GM12878 (cell line): Measurements from ENCODE around the gene BPIFA1.

ENCODE experiments used
- ATF3 ChIP-seq: IDR thresholded peaks from 2 replicates; pipeline ENCODE4 v1.6.1; 2011; ENCODE audit warnings: low read depth, mild to moderate bottlenecking, low read length, moderate library complexity, borderline replicate concordance; ENCODE audit errors: extremely low read depth
- BMI1 ChIP-seq: fragments of 450-650 bp; IDR thresholded peaks from 2 replicates; pipeline ENCODE4 v1.6.1; 2016; ENCODE audit warnings: mild to moderate bottlenecking, moderate library complexity, borderline replicate concordance
- CTCF ChIP-seq, 3 experiments: IDR thresholded peaks in 2 of 3; conservative IDR thresholded peaks in 1 of 3; 2 replicates each; pipeline ENCODE4 v1.5.1; 2011; ENCODE audit warnings: low read depth in 3 of 3, low read length in 3 of 3, mild to moderate bottlenecking in 3 of 3, control low read depth in 2 of 3, moderate library complexity in 2 of 3, inconsistent platforms in 1 of 3, mixed read lengths in 1 of 3; ENCODE audit not compliant: control insufficient read depth in 2 of 3, insufficient read depth in 1 of 3; ENCODE audit errors: extremely low read depth in 1 of 3
- ETV6 ChIP-seq, 2 experiments: fragments of 450-650 bp in 1 of 2; IDR thresholded peaks in 1 of 2; conservative IDR thresholded peaks in 1 of 2; 2 replicates each; pipeline ENCODE4 v1.6.1; 2014; ENCODE audit warnings: antibody characterized with exemption in 1 of 2, borderline replicate concordance in 1 of 2, low read depth in 1 of 2, mild to moderate bottlenecking in 1 of 2, moderate library complexity in 1 of 2
- LARP7 ChIP-seq: fragments of 450-650 bp; IDR thresholded peaks from 2 replicates; pipeline ENCODE4 v1.6.1; 2017; ENCODE audit warnings: mild to moderate bottlenecking
- PBX3 ChIP-seq: IDR thresholded peaks from 2 replicates; pipeline ENCODE4 v1.6.1; 2011; ENCODE audit warnings: mild to moderate bottlenecking, low read depth, low read length, moderate library complexity; ENCODE audit not compliant: insufficient replicate concordance
- POLR2AphosphoS5 ChIP-seq: IDR thresholded peaks from 2 replicates; pipeline ENCODE4 v1.6.1; 2011; ENCODE audit warnings: mild to moderate bottlenecking, low read length, inconsistent platforms
- RAD21 ChIP-seq: IDR thresholded peaks from 2 replicates; pipeline ENCODE4 v1.6.1; 2011; ENCODE audit warnings: mild to moderate bottlenecking, low read depth, low read length, moderate library complexity; ENCODE audit not compliant: insufficient read depth
- RCOR1 ChIP-seq: conservative IDR thresholded peaks from 2 replicates; pipeline ENCODE4 v1.6.1; 2012; ENCODE audit warnings: low read depth, low read length, improper control_type of control experiment
- SREBF2 ChIP-seq: IDR thresholded peaks from 2 replicates; pipeline ENCODE4 v1.6.1; 2012; ENCODE audit warnings: mild to moderate bottlenecking, low read length
- TAF1 ChIP-seq: IDR thresholded peaks from 2 replicates; pipeline ENCODE4 v1.6.1; 2011; ENCODE audit warnings: mild to moderate bottlenecking, low read depth, low read length, borderline replicate concordance
- ZBTB33 ChIP-seq: fragments of 450-650 bp; IDR thresholded peaks from 2 replicates; pipeline ENCODE4 v1.6.1; 2017; ENCODE audit warnings: mild to moderate bottlenecking

GRCh38 chr20:33250666-33251065 is 14.9 kb downstream of the BPIFA1 start:
- TF ChIP-seq ZBTB33 = no peak
- TF ChIP-seq CTCF (IDR thresholded peaks at IDR 0.05 in 2 of 3, conservative IDR thresholded peaks at IDR 0.05 in 1 of 3; ENCODE audit: control insufficient read depth in 2 of 3, extremely low read depth in 1 of 3, insufficient read depth in 1 of 3, low read depth in 3 of 3, low read length in 3 of 3) = no peak
- no peak for TF ChIP-seq ETV6 (conservative IDR thresholded peaks at IDR 0.05 in 1 of 2, IDR thresholded peaks at IDR 0.05 in 1 of 2; ENCODE audit: borderline replicate concordance in 1 of 2, low read depth in 1 of 2)
- TF ChIP-seq LARP7 = no peak
- TF ChIP-seq POLR2AphosphoS5 = no peak
- no peak for TF ChIP-seq RCOR1
- no peak for TF ChIP-seq PBX3
- no peak for TF ChIP-seq TAF1
- no peak for TF ChIP-seq BMI1
- no peak for TF ChIP-seq ATF3
- TF ChIP-seq SREBF2 = no peak
- no peak for TF ChIP-seq RAD21
